SJSA1 (cell line): Measurements from ENCODE around the gene CISTR. TPM values are rescaled to one million over a fixed set of nuclear protein-coding genes. Genes with fewer than 3 reads are reported as not detected.

Experiments used
- total RNA-seq: library from RNA; depleted of rRNA; stranded (reverse); fragments of >200 nt; shearing (Covaris generic); gene quantifications from 2 replicates; pipeline ENCODE4 v1.2.3, GENCODE V29; 2014; rRNA removed

CISTR gene
- total RNA-seq, 1 experiment from 2014 or later, result not detected

Other genes with a start within 250 kb of the CISTR start
- gene NPFF, start 244.5 kb downstream of the CISTR start, total RNA-seq, result not detected in 2 replicates
- 8.3 and 33.6 TPM in 2 replicates for gene ATF7, start 125.6 kb downstream of the CISTR start, total RNA-seq
- 273 and 358 TPM in 2 replicates for gene ATP5MC2, start 75.9 kb downstream of the CISTR start, total RNA-seq
- 19.8 and 27.0 TPM in 2 replicates for gene CALCOCO1, start 24.5 kb downstream of the CISTR start, total RNA-seq
- gene HOXC13, start 186.9 kb upstream of the CISTR start, total RNA-seq, result 6.0 and 7.2 TPM in 2 replicates
- gene HOXC12, start 202.9 kb upstream of the CISTR start, total RNA-seq, result 8.6 and 11.0 TPM in 2 replicates
- gene HOXC11, start 221.1 kb upstream of the CISTR start, total RNA-seq, result 4.3 and 4.6 TPM in 2 replicates
- 11.1 and 13.5 TPM in 2 replicates for gene HOTAIR, start 223.0 kb upstream of the CISTR start, total RNA-seq
- 3.2 and 7.5 TPM in 2 replicates for gene HOXC10, start 233.2 kb upstream of the CISTR start, total RNA-seq
- gene HOXC9, start 248.2 kb upstream of the CISTR start, total RNA-seq, result 9.6 and 14.2 TPM in 2 replicates